ENCODE data around the gene TOMM22.

The TOMM22 gene

DNA sequence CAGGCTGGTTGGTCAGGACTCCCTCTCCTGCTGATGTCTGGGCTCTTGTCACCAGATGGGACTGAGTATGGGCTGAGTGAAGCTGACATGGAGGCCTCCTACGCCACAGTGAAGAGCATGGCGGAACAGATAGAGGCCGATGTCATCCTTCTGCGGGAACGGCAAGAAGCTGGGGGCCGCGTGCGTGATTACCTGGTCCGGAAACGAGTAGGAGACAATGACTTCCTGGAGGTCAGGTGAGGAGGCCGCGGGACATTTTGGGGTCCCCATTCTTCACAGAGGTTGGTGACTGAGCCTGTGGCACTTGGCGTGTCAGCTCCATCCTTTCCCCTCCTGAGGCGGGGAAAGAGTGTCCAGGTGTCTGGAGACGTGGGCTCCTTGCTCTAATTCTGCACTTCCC, 34.1 kb downstream of the TOMM22 start:
- DNase-seq = no peak

DNA sequence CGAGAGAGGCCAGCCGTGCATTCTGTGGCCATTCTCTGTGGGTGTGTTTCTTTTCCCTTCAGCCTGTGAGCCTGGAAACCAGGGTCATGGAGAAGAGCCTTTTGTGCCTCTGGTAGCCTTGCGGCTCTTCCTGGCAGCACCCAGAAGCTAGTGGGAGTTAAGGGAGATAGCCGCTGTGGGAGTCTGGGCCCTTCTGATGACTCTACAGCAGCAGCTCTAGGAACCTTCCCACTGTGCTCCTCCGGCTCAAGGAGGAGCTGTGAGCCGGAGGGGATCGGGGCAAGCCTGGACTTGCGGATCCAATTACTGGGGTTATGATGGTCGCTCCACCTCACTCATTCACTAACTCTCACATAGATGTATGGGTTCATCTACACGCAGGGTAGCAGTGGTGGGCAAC, 34.5 kb downstream of the TOMM22 start:
- DNase-seq = no peak

DNA sequence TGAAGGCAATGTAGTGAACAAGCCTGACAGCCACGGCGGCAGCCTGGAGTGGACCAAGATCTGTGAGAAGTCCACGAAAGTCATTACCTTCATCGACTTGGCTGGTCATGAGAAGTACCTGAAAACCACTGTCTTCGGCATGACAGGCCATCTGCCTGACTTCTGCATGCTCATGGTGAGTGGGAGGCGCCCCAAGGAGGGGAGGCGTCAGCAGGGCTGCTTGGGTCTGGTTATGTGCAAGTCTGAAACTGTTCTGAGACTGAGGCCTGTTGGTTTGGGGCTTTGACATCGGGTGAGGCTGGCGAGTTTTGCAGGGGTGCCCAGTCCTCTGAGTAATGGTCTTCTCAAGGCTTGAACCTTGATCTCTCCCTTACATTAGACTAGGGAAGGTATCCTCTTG, 35.1 kb downstream of the TOMM22 start:
- no peak for DNase-seq

DNA sequence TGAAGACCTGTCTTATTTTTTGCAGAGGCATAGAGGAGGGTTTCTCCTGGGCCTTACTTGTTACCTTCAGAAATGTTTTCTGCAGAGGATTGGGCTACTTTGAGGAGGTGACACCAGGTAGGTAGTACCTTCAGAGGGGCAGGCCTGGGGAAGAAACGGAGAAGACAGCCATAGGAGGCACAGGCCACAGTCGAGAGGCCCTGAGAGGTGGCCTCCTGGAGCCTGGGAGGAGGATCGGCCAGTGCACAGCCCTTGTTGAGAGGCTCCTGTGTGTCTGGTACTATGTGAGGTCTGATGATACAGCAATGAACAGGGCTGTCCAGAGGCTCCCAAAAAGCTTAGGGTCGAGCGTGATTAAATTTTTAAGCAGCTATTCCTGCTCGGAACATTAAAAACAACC, 35.5 kb downstream of the TOMM22 start:
- no peak for DNase-seq

DNA sequence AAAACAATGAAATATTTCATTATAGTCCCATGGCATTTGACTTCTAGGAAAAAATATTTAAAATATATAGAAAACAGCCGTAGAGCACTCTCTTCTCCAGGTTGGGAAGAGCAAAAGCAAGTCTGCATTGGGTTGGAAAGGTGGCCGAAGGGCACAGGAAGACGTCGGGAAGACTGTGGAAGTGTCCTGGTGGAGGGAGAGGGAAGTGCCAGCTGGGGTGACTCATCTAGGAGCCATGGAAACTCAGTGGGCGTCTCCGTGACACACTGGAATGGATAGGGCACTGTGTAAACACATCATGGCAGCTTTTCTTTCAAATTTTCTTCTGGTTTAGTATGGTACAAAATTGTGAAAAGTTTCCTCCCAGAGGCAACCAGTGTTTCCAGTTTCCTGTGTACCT, 36.7 kb downstream of the TOMM22 start:
- DNase-seq = no peak

DNA sequence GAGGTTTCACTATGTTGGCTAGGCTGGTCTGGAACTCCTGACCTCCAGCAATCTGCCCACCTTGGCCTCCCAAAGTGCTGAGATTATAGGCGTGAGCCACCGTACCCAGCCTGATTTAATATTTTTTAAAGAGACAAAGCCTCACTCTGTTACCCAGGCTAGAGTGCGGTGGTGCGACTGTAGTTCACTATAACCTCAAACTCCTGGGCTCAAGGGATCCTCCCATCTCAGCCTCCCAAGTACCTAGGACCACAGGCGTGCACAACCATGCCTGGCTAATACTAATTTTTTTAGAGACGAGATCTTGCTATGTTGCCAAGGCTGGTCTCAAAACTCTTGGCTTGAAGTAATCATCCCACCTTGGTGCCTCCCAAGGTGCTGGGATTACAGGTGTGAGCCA, 37.4 kb downstream of the TOMM22 start:
- no peak for DNase-seq

DNA sequence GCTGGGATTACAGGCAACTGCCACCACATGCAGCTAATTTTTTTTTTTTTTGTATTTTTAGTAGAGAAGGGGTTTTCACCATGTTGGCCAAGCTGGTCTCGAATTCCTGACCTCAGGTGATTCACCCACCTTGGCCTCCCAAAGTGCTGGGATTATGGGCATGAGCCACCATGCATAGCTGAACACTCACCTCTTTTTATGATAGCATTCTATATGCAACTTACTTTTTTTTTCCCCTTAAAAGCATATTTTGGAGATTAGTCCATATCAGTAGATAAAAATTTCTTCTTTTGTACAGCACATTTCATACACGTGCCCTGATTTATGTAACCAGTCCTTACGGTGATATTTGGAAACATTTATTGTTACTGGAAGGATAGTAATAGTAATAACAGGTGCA, 38.6 kb downstream of the TOMM22 start:
- DNase-seq = no peak

DNA sequence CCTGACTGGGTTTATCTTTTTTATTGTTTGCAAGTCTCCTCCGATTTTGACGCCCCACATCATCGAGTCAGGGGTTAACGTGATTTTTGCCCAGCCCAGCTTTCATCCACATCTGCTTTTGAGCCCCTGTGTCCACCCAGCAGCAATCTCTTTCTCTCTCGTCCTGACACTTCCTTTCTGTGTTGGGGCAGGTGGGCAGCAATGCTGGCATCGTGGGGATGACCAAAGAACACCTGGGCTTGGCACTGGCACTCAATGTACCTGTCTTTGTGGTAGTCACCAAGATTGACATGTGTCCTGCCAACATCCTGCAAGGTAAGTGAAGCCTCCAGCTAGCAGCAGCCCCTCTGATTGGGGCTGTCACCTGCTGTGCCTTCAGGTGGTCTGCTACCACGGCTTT, 39.8 kb downstream of the TOMM22 start:
- DNase-seq = no peak

DNA sequence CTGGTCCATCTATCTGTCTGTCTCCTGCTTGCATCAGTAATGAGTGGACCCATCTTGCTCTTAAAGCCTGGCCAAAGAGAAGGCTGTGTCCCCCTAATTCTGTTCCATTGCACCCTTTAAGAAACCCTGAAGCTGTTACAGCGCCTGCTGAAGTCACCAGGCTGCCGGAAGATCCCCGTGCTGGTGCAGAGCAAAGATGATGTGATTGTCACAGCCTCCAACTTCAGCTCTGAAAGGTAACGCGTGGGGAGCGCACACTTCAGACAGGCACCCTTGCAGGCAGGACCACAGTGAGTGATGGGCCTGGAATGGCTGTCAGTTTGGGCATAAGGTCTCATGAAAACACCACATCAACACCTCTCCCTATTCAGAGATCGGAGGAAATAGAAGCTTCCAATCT, 42.4 kb downstream of the TOMM22 start:
- no peak for DNase-seq

DNA sequence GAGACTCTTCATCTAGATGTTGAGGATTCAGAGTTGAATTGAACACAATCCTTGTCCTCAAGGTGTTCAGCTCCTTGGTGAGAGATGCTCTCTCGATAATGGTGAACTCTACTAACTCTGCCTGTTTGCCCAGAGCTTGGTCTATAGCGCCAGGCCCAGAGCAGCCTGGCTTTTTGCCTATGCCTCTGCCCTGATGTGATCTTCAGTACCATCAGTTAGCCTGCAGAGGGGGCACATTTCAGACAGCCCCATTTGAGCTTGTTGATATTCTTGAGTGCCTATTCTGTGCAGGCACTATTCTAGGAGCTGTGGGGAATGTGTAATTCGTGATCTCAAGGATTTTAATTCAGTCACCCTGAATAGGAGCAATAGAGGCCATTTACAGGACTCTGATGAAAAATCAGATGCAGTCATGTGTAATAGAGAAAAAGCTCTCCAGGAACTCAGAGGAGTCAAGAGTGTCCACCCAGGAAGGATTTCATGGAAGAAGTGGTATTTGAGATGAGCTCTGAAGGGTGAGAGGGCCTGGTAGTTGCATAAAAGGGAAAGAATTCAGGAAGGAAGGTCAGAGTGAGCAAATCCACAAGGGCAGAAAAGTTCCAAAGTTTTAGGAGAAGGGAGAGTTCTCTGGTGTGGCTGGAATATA, 43.3 kb downstream of the TOMM22 start:
- peak; percentile 26 to 30 for DNase-seq

DNA sequence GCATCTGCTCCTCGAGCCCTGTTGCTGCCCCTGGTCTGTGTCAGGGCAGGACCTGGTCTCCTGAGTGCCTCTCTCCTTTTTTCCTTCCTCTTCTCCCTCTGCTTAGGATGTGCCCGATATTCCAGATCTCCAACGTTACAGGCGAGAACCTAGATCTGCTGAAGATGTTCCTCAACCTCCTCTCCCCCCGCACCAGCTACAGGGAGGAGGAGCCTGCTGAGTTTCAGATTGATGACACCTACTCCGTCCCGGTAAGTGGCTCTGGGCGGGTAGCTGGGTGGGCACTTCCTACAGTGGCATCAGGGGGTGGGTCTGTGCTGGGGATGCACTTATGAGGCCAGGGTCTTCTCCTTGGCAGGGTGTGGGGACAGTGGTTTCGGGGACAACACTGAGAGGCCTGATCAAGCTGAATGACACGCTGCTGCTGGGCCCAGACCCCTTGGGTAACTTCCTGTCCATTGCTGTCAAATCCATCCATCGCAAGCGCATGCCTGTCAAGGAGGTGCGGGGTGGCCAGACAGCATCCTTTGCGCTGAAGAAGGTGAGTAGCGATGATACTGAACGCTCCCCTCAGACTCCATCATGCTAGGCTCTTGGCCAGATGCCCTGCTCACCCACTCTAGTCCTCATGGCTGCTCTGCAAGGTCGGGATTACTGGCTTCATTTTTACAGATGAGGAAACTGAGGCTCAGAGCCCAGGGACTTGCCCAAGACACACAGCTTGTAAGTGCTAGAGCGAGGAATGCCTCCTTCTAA, 44.3 kb downstream of the TOMM22 start:
- no peak for DNase-seq

DNA sequence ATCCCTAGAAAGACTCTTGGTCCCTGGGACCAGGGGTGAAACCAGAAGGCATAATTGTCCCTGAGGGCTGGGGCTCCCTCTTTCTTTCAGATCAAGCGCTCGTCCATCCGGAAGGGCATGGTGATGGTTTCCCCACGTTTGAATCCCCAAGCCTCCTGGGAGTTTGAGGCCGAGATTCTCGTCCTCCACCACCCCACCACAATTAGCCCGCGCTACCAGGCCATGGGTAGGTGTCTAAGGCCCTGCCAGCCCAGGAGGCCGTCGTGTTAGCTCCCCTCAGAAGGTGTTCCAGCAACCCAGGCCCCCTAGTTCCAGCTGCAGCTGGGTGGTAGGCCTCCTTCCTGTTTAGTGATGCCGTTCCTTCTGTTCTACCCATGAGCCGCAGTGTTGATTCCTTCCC, 45.4 kb downstream of the TOMM22 start:
- DNase-seq = no peak

DNA sequence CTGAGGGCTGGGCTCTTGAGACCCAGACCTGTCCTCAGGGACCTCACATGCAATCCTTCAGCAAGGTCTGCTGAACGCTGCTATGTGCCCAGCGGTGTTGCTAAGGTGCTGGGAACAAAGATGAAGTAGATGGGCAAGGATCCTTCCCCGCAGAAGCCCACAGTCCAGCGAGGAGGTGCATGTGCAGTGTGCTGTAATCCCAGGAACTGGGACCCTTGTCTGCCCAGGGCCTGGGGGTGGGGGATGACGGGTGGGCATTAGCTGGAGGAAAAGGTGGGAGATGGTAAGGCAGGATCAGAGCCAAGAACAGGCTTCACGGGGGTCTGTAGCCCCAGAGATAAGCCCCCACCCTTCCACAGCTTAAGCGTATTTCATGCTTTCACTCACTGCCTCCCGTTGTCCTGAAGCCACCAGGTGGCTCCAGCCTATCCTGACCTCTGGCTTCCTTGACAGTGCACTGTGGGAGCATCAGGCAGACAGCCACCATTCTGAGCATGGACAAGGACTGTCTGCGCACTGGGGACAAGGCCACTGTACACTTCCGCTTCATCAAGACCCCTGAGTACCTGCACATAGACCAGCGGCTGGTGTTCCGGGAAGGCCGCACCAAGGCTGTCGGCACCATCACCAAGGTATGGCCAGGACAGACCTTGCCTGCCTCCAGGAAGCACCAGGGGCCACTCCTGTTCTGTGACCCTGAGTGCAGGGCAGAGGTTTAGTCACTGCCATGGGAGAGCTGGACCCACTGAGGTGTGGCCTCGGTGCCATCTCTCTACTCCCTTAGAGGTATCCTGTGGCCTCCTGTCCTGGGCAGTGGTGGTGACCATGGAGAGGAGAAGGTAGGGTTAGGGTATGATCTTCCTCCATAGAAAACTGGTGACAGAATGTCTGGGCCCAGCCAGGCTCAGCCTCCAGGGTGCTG, 46.0 kb downstream of the TOMM22 start:
- DNase-seq = no peak

DNA sequence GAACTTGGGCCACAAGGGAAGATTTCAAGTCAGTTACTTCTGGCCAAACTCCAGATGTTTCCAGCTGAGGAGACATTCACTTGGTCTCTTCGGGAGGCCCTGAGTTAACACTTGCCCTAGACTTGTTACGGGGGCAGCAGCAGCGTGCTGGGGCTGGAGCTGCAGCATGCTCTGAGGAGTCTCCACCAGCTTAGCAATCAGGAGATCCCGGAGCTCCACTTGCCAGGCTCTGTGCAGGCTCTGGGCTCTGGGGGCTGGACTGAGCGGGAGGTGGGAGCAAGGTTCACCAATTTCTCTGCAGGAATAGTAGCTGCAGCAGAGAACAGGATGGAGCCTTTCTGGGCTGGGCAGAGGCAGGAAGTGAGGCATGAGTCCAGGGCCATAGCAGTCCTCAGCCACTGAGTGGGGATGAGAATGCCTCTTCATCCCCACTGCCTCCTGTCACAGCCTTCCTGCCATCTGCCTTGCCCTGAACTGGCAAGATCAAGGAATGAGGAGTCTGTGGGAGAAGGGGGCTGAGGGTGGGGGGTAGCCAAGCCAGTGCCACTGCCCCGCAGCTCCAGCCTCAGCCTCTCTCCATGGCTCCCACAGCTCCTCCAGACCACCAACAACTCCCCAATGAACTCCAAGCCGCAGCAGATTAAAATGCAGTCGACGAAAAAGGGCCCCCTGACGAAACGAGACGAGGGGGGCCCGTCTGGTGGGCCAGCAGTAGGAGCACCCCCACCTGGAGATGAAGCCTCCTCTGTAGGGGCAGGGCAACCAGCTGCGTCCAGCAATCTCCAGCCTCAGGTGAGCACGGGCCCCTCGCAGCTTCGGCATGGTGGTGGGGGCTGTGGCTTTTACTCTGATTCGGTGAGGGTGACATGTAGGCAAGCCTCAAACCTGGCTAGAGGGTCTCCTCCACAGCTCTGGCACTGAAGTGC, 47.4 kb downstream of the TOMM22 start:
- no peak for DNase-seq

DNA sequence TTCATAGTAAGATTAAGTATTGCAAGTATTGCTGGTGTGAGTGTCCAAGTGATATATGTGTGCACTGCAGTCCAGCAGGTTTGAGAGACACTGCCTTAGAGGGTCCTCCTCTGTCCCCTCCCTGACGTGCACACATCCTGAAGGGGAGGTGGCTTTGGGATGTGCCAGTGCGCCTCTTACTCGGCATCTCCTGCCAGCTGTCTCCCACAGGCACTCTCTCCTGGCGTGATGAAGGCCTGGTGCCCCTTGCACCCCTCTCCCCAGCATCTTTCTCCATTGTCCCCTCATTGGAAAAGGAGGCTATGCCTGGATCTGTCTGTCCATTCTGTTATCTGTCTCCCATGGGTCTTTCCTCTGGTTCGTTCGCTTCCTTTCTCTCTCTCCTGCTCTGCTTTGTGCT, 48.2 kb downstream of the TOMM22 start:
- DNase-seq = no peak

DNA sequence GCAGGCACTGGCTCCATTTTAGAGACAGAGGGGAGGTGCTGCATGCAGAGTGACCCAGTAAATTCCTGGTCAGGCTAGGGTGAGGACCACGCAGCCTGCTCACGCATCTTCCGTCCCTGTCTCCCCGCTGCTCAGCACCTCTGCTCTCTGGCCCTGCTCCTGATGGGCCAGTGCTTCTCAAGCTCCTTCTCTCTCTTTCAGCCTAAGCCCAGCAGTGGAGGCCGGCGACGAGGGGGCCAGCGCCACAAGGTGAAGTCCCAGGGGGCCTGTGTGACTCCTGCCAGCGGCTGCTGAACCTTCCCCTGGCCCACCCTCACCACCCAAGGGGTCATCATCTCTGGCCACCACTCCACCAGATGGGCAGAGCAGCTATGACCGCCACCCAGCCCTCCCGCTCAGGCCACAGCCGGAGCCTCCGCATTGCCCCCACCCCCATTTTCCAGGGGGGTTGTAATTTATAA, 48.7 kb downstream of the TOMM22 start:
- no peak for DNase-seq

DNA sequence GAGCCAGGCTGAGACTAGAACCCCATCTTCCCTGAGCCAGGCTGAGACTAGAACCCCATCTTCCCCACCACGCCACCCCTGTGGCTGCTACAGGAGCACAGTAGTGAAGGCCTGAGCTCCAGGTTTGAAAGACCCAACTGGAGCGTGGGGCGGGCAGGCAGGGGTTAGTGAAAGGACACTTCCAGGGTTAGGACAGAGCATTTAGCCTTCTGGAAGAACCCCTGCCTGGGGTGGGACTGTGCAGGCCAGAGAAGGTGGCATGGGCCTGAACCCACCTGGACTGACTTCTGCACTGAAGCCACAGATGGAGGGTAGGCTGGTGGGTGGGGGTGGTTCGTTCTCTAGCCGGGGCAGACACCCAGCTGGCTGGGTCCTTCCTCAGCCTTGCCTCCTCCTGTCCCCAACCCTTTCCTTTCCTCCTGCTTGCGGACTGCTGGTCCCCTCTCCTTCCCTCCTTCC, 50.0 kb downstream of the TOMM22 start:
- no peak for DNase-seq

DNA sequence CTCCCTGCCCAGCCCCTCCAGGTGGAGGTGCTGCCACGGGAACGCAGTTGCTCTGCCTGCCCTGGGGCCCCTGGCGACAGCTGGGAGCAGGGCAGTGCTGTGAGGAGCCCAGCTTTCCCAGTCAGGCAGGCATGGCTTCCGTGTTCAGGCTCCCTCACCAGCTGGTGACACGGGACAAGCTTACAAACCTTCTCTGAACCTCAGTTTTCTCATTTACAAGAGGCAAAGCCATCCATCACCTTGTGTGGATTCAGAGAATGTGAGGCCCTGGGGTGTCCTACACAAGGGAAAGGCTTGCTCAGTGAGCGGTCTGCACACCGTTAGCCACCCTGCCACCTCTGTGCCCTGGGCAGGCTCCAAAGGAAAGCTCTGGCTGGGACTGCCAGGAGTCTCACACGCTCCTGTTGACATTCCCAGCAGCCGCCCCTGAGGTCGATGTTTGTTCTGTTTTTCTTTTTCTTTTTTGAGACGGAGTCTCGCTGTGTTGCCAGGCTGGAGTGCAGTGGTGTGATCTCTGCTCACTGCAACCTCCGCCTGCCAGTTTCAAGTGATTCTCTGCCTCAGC, 50.6 kb downstream of the TOMM22 start:
- DNase-seq = no peak

DNA sequence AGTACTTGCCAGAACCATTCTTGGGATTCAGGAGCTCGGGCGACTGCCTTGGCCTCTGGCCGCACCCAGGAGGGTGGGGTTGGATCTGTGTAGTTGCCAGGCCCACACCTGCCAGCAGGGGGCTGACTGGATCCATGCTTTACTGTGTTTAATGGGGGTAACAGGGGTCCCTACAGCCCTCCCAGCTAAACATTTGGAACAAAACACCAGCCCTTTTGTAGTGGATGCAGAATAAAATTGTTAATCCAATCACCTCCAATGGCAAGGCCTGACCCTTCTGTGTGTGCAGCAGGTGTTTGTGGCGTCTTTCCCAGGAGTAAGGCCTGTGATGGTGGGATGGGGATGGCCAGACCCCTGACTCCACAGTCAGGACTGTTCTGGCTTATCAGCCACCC, 51.6 kb downstream of the TOMM22 start:
- DNase-seq = peak in 1 of 2 donors; percentile 44

DNA sequence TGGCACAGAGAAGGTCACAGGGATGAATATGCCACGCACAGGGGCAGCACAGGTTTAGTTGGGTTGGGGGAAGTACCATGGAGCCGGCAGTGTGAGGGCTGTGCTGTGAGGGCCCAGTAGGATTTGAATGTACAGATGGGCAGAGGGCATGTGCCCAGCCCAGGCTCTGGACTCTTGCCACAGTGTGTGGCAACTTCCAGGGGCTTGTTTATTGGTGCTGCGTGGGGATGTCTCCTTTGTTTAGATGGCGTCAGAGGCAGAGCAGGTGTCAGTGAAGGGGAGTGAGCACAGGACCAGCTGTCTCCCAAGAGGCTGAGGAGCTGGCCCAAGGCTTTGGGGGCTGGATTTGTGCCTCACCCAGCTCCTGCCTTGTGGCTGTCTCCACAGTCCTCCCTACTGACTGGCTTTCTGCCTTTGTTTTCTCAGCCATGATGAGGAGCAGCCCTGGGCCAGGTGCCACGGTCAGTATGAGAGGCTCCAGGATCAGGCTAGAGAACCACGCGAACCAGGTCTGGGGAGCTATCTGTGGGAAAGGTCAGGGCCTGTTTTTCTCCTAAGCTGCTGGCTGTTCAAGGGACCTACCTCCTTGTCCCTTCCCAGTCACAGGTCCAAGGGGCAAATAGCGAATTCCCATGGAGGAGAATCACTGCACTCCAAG, 52.1 kb downstream of the TOMM22 start:
- DNase-seq = no peak

DNA sequence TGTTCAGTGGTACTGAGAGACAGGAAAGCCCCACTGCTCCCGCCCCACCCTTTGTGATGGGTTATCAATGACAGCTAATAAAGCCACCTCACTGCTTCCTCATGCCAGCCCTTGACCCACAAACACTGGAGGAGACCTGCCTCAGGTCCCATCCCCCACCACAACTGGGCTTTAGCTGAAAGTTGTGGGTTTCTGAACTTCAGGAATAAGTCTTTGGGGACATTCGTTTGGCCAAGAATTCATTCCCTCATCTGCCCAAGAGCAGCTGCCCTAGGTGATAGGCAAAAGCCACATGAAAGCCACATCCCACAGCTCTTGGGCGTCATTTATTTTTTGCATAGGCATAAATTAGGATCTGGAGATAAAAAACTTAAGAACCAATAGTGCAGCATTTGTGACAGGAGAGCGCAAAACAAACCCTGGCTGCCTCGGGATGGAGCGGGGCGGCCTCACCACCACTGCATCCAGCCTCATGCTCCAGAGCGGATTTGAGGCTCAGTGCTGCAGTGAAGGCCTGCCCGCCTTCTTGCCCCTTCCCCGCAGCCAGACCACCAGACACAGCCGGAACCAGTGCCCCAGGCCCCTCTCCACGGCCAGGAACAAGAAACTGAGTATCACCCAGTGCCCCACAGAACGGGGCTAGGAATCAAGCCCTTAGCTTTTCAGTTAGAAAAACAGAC, 52.8 kb downstream of the TOMM22 start:
- no peak for DNase-seq
